Mucosa of descending colon (tissue), 3 donors: ENCODE measurements around the gene FTH1. TPM values are rescaled to one million over a fixed set of nuclear protein-coding genes. Genes with fewer than 3 reads are reported as not detected.

Experiments
- ATAC-seq: fragments of 200-7000 bp; cut with Tn5 transposase; one replicate; pipeline ENCODE4 v1.9.1; 2020; ENCODE audit warnings: mild to moderate bottlenecking, moderate library complexity
- DNase-seq, 3 donors: peaks; one replicate each; pipeline ENCODE4 v3.0.0-alpha.2; 2020
- H3K36me3 ChIP-seq: fragments of 200-600 bp; one replicate; pipeline ENCODE4 v1.8.0; 2021; ENCODE audit warnings: low read depth, mild to moderate bottlenecking
- H3K4me1 ChIP-seq: fragments of 200-600 bp; one replicate; pipeline ENCODE4 v1.8.0; 2021; ENCODE audit warnings: low read depth, mild to moderate bottlenecking
- H3K4me3 ChIP-seq: fragments of 200-600 bp; one replicate; pipeline ENCODE4 v1.8.0; 2021; ENCODE audit warnings: mild to moderate bottlenecking
- H3K9me3 ChIP-seq: fragments of 200-600 bp; one replicate; pipeline ENCODE4 v1.8.0; 2021; ENCODE audit warnings: mild to moderate bottlenecking
- intact Hi-C, 2 donors: fragments of 100-400 bp; cut with DNase I in 1 of 2; cut with micrococcal nuclease in 1 of 2; formaldehyde crosslinking; loops; one replicate each; pipeline versions ENCODE4 v1.11.0 to v1.11.1; 2022; cut with DNase I, micrococcal nuclease
- total RNA-seq, 3 donors: library from RNA; stranded (reverse); fragmentation: NEBNext Ultra II Directional in 2 of 3; extraction: Animal tissue kit (Norgen Biotek cat#: 25700) in 2 of 3; gene quantifications; one replicate each; pipeline versions ENCODE4 v1.2.1 to v1.2.4, GENCODE V29; 2021 to 2023
- TF ChIP-seq, protein P1 (sequence below): fragments of 200-600 bp; IDR thresholded peaks from one replicate; pipeline ENCODE4 v1.8.0; 2022; ENCODE audit warnings: antibody characterized with exemption, mild to moderate bottlenecking
- donor health status: DM: no; HTN: no; CAD: no; lungs with moderate emphysema.
- donor health status: DM: no; HTN: no; CAD: no.
- donor health status: DM: no; HTN: yes; CAD: no.

The FTH1 gene
- total RNA-seq, 3 donors from 2014 or later, result 3,081 to 6,795 (median 5,370) TPM

DNA sequence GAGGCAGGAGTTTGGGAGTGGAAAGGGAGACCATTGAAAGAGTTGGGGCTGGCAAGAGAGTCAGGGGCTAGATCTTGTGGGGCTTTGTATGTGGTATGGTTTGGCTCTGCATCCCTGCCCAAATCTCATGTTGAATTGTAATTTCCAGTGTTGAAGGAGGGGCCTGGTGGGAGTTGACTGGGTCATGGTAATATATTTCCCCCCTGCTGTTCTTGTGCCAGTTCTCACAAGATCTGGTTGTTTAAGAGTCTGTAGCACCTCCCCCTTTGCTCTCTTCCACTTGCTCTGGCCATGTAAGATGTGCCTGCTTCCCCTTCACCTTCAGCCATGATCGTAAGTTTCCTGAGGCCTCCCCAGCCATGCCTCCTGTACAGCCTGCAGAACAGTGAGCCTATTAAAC is 39.9 kb downstream of the FTH1 start:
- no peak for DNase-seq
- H3K9me3 ChIP-seq, result no peaks in the 10 kb centered on the region
- TF ChIP-seq, protein P1, sequence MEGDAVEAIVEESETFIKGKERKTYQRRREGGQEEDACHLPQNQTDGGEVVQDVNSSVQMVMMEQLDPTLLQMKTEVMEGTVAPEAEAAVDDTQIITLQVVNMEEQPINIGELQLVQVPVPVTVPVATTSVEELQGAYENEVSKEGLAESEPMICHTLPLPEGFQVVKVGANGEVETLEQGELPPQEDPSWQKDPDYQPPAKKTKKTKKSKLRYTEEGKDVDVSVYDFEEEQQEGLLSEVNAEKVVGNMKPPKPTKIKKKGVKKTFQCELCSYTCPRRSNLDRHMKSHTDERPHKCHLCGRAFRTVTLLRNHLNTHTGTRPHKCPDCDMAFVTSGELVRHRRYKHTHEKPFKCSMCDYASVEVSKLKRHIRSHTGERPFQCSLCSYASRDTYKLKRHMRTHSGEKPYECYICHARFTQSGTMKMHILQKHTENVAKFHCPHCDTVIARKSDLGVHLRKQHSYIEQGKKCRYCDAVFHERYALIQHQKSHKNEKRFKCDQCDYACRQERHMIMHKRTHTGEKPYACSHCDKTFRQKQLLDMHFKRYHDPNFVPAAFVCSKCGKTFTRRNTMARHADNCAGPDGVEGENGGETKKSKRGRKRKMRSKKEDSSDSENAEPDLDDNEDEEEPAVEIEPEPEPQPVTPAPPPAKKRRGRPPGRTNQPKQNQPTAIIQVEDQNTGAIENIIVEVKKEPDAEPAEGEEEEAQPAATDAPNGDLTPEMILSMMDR, result no peak
- intact Hi-C loops, result no loop called here
- H3K36me3 ChIP-seq, result no peaks in the 10 kb centered on the region
- no peak overlapping the region for H3K4me3 ChIP-seq
- H3K4me1 ChIP-seq, result no peaks in the 10 kb centered on the region
- ATAC-seq, result no peak

DNA sequence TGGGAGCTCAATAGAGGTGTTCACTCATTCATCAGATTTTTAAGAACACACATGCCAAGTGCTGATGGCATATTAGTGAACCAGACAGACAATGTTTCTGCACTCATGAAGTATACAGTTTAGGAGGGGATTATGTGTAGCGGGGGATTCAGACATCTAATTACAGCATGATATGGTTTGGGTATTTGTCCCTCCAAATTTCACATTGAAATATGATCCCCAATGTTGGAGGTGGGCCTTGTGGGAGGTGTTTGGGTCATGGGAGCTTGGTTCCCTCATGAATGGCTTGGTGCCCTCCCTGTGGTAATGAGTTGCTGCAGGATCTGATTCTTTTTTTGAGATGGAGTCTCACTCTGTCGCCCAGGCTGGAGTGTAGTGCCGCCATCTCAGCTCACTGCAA is 41.2 kb downstream of the FTH1 start:
- Histone ChIP-seq H3K9me3 (no peaks in the 10 kb centered on the region), H3K4me1 (no peaks in the 10 kb centered on the region), H3K4me3 (no peak overlapping the region), H3K36me3 (no peaks in the 10 kb centered on the region)
- no peak for ATAC-seq
- intact Hi-C loops, result no loop called here
- TF ChIP-seq, protein P1, result no peak
- no peak for DNase-seq

DNA sequence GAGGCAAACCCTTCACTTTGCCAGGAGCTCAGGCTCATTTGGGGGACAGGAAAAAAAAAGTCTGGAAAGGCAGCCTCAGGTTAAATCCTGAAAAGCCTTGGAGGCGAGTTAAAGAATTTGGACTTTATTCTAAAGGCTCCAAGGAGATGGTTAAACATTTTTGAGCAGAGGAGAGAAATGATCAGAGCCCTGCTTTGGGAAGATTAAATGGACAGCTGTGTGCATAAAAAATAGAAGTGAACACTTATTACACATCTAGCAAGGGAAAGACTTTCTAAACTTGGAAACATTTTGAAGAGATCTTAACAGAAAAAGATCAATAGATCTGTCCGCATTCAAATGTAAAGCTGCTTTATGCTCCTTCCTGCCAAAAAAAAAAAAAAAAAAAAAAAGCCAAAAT is 41.7 kb downstream of the FTH1 start:
- Histone ChIP-seq H3K4me1 (no peaks in the 10 kb centered on the region), H3K9me3 (no peaks in the 10 kb centered on the region), H3K36me3 (no peaks in the 10 kb centered on the region), H3K4me3 (no peak overlapping the region)
- intact Hi-C loops, result no loop called here
- no peak for ATAC-seq
- no peak for DNase-seq
- TF ChIP-seq, protein P1, result no peak

DNA sequence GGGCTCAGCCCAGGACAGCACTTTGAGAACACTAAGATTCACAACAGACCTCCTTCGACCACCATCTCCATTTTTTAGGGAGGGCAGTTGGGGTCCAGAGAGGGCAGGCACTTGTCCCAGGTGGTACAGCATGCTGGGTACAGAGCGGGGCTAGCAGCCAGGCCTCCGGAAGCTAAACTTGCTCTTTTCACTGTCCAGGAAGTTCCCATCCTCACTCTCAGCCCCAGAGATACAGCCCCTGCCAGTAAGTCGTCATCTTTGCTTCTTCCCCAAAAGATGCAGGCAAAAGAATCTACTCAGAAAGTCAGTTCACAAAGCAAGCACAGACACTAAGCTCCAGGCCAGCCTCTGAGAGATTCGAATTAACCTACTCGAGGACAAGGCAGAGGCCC is 43.4 kb downstream of the FTH1 start:
- DNase-seq (no peak), ATAC-seq (no peak)
- Histone ChIP-seq H3K9me3 (no peaks in the 10 kb centered on the region), H3K4me3 (no peak overlapping the region), H3K36me3 (no peaks in the 10 kb centered on the region), H3K4me1 (no peaks in the 10 kb centered on the region)
- intact Hi-C loops, result no loop called here
- TF ChIP-seq, protein P1, result no peak

DNA sequence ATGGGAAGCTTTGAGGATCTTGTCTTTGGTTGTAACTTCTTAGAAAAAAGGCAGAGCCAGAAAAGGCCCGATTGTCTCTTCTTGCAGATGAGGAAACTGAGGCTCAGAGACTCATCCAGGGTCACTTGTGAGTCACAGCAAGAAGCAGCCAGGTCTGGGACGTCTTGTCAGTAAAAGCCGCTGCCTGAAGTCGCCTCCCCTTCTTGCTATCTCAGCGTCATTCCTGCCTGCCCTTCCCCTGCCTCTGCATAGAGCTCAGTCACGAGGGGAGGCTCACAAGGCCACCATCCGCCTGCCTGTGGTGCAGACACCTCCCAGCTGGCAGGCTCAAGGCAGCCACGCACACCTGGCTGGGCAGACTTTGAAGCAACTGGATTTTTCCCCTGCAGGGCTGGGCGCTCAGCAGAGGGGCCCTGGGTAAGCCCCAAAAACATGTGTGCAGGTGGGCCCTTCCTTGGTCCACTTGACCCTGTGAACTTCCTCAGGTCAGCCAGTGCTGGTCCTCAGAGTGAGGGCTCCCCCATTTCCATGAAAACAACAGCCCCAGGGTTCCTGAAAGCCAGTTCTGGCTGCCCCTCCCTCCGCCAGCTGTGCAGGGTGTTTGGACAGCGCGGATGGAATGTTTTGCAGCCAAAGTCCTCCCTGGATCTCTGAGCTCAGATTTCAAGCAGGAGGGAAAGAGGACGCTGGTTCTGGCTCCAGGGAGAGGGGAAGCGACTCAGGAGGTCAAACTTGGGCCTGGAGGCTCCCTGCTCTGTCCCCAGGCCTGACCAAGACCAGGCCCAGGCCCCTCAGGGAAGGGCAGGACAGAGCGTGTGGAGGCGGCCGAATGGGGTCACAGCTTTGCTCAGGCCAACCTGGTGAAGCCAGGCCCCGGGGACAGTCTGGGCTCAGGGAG is 44.0 kb downstream of the FTH1 start:
- Histone ChIP-seq H3K4me1 (no peaks in the 10 kb centered on the region), H3K4me3 (no peak overlapping the region), H3K9me3 (no peaks in the 10 kb centered on the region), H3K36me3 (no peaks in the 10 kb centered on the region)
- ATAC-seq (peak; percentile 60), DNase-seq (peak; percentile 44 to 63 (median 60))
- TF ChIP-seq, protein P1, result no peak
- intact Hi-C loops, result no loop called here
